ENCODE results near the gene CNTNAP5.

GRCh38 chr2:124138076-124138475 lies 113.0 kb downstream of the CNTNAP5 start:
- no peak for TF ChIP-seq HDAC2 (IDR thresholded peaks at IDR 0.05; ENCODE audit: borderline replicate concordance in 1 of 2, low read depth in 2 of 2, low read length in 2 of 2)
- no peak for TF ChIP-seq CTCF (IDR thresholded peaks at IDR 0.05; ENCODE audit: control extremely low read depth in 1 of 3, insufficient read depth in 1 of 3, low read depth in 1 of 3, low read length in 3 of 3)
- no peak for TF ChIP-seq BRCA1 (IDR thresholded peaks at IDR 0.05; ENCODE audit: low read depth, low read length)
- TF ChIP-seq POLR2A (IDR thresholded peaks at IDR 0.05; ENCODE audit: control extremely low read depth in 1 of 2, low read depth in 2 of 2, low read length in 2 of 2) = no peak
- TF ChIP-seq USF2 (IDR thresholded peaks at IDR 0.05; ENCODE audit: low read length) = no peak
- TF ChIP-seq RNF2 (IDR thresholded peaks at IDR 0.05; ENCODE audit: borderline replicate concordance, low read depth, low read length, missing control alignments, poor library complexity, severe bottlenecking) = no peak
- TF ChIP-seq EZH2 (IDR thresholded peaks at IDR 0.05; ENCODE audit: low read depth, low read length, severe bottlenecking) = no peak
- TF ChIP-seq RAD21 (IDR thresholded peaks at IDR 0.05 in 1 of 2, conservative IDR thresholded peaks at IDR 0.05 in 1 of 2; ENCODE audit: low read depth in 2 of 2, low read length in 2 of 2) = no peak
- TF ChIP-seq KDM1A (IDR thresholded peaks at IDR 0.05; ENCODE audit: borderline replicate concordance, low read length) = no peak
- no peak for TF ChIP-seq EP300 (IDR thresholded peaks at IDR 0.05; ENCODE audit: borderline replicate concordance in 1 of 2, low read depth in 2 of 2, low read length in 2 of 2)
- no peak for TF ChIP-seq CREB1 (IDR thresholded peaks at IDR 0.05)
- TF ChIP-seq MAX (IDR thresholded peaks at IDR 0.05) = no peak
- TF ChIP-seq ATF2 (IDR thresholded peaks at IDR 0.05; ENCODE audit: low read length) = no peak
- no peak for TF ChIP-seq YY1 (IDR thresholded peaks at IDR 0.05; ENCODE audit: low read depth, low read length)

Measured in H1 (cell line).